HG03066 (cell line): ENCODE results near the gene BOK.
"Not testable (repeated sequence)": the region's sequence is repeated elsewhere in the genome, so short reads cannot be mapped to it uniquely, and the experiment has no call there.

Experiments used
- ATAC-seq: cut with Tn5 transposase; IDR thresholded peaks from one replicate; pipeline ENCODE4 v1.9.1; 2021; ENCODE audit warnings: low read depth; ENCODE audit not compliant: unreplicated experiment

BOK gene

DNA sequence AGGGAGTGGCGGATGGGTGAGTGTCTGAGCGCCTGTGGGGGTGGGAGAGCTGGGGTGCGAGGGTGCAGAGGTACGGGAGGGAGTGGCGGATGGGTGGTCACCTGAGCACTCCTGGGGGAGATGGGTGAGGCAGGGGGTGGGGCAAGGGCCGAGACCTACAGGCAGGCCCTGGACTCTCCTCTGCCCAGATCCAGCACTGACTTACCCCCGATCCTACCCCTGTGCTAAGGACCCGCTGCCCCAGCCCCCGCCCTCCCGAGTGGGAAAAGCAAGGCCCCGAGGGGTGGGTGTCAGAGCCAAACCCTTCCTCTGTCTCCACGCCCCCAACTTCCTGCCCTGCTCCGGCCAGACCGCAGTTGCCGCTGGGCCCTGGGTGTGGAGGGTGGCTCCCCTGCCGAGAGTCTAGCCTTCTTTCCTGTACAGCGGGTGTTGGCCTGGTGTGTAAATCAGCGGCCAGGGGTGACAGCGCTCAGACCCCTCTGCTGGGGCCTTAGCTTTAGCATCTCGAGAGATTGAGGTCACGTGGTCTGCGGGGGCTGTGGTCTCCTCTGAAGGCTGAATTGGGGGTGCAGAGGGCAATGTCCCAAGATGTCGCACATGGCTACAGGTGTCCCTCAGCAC, 12.5 kb downstream of the BOK start:
- ATAC-seq, result no peak

DNA sequence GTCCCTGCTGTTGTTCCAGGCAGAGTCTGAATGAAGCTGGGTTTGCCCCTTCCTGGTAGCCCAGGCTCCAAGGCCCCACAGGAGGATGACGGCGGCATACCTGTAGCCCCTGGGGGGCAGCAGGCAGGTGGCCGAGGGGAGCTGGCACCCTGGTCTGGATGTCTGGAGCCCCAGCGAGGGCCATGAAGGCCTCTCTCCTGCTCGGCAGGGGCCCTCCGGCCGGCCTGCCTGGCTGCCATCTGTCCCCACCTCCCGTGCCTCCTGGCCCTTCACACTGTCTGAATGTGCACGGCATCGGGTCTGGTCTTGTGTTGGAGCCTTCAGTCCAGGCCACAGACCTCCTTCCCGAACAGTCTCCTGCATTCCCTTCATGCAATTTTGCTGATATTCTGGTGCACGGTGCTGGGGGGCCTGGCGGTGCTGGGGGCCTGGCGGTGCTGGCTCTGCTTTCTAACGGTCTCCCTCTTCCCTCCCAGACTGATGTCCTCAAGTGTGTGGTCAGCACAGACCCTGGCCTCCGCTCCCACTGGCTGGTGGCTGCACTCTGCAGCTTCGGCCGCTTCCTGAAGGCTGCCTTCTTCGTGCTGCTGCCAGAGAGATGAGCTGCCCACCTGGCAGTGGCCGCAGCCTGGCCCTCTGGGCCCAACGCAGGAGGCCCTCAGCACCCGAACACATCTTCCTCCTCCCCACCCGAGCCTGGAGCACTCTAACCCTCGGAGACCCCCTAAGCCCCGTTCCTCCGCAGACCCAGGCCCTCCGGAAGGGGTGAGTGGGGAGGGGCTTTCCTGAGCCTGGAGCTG, 13.5 kb downstream of the BOK start:
- ATAC-seq, result no peak

DNA sequence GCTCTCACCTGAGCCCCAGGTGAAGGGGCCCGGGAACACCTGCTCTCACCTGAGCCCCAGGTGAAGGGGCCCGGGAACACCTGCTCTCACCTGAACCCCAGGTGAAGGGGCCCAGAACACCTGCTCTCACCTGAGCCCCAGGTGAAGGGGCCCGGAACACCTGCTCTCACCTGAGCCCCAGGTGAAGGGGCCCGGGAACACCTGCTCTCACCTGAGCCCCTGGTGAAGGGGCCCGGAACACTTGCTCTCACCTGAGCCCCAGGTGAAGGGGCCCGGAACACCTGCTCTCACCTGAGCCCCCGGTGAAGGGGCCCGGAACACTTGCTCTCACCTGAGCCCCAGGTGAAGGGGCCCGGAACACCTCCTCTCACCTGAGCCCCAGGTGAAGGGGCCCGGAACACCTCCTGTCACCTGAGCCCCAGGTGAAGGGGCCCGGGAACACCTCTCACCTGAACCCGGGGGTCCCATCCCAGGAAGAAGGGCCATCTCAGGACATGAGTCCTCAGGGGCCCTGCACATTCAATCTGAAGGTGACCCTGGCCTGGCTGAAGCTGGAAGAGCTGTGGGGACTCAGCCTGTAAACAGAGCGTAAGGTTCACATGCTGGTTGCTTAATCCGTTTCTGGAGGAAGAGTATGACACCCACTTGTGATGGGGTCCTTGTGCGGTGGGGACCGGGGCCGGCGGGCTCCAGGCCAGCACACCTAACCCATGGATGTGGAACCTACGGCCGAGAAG, 14.5 kb downstream of the BOK start:
- not testable (repeated sequence) for ATAC-seq

DNA sequence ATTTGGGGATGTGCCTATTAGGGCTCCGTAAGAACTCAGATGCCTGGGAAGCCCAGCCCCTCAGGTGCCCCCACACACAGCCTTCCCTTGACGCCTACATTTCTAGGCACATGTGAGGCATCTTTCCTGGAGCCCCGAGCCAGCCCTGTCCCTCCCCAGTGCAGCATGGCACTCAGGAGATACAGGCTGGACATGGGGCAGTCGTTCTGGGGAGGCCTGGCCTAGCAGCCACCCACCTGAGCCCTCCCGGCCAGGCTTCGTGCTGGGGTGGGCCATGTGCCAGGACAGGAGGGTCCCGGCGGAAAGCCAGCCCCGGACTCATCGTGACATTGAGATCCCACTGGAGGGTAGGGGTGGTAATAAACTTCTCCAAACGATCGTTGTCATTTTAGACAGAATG, 15.2 kb downstream of the BOK start:
- no peak for ATAC-seq

DNA sequence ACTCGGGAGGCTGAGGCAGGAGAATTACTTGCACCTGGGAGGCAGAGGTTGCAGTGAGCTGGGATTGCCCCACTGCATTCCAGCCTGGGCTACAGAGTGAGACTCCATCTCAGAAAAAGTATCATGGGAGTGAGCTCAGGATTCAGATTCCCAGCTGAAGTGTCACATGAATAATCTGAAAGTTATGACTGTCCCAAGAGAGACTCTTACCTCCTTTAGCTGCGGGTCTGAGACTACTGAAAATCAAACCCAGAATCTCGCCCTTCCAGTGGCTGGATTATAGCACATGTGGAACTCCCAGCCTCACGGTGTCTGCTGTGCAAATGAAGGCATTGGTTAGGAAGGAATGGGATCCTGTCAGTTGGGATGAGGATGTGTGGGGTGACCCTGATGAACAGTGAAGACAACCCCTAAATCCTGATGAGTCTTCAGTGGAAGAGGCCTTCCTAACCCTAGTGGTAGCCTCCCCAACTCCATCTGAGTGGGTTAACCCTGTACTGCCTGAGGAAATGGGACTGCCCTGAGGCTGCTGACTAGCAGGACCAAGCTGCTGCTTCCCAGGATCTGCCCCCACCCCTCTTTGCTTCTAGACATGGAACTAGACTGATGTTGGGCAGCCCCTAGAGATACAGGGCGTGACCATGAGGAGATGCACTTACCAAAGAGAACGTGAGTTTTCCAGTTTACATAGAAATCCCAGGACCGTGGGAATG, 16.5 kb downstream of the BOK start:
- ATAC-seq, result no peak

DNA sequence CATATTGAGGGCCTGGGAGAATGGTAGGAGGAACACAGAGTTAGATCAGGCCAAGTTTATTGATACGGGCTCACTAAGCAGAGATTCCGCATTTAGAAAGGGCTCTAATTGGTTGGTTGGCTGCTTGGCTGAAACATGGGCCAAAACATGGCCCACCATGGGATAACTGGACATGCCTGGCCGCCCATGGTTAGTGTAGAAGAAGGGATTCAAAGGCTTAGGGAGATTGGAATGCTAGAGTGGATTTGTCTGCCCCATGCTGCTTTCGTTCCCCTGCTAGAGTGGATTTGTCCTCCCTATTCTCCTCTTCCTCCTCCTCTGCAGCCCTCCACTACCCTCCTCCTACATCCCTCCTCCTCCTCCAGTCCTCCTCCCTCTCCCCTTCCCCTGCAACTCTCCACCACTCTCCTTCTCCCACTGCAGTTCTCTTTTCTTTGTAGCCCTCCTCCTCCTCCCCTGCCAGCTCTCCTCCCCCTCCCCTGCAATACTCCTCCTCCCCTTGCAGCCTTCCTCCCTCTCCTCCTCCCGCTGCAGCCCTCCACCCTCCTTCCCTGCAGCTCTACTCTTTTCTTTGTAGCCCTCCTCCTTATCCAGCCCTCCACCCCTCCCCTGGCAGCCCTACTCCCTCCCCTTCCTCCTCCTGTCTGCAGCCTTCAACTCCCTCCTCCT, 17.2 kb downstream of the BOK start:
- no peak for ATAC-seq

DNA sequence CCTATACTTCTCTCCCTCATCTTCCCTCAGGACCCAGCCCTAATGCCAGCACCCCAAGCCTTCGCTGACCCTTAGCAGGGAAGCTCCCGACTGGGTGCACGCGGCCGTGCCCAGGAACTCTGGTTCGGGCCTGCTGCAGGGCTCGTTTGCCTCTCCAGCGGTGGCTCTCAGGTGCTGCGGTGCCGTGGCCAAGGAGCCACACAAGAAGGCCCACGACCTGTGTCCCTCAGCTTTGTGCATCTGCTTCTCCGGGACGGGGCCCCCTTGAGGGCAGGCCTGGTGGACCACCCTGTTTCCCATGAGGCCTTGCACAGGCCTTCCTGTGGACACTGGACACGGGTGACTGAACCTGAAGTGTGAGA, 17.7 kb downstream of the BOK start:
- no peak for ATAC-seq

DNA sequence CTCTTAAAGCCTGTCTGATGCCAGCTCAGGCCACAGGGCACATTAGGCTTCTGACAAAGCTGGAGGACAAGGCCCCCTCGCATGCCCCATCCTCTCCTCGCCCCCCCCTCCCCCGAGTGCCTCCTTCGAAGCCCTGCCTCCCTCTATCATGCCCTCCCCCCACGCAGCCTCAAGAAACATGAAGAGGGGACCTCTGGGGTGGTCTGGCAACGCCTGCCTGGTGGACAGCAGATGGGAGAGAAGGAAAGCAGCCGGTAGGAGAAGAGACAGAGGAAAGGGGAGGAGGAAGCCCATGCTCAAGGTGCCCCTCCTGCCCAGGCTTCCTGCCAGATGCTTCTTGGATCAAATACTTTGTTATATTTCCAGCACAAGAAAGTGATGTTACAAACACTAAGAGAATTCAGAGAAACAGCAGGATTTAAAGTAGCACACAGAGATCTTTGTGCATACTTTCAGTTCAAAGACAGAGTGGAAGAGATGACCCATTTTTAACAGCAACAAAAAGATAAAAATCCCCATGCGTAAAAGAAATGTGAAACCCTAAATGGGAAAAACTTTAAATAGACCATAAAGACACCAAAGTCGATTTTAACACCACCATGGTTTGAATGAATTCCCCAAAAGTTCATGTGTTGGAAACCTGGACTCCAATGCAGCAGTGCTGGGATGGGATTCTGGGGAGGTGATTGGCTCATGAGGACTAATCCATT, 19.0 kb downstream of the BOK start:
- ATAC-seq, result no peak

- ATAC-seq, result no peak
Observed at GRCh38 chr2:241579281-241579680, 20.7 kb downstream of the BOK start.

DNA sequence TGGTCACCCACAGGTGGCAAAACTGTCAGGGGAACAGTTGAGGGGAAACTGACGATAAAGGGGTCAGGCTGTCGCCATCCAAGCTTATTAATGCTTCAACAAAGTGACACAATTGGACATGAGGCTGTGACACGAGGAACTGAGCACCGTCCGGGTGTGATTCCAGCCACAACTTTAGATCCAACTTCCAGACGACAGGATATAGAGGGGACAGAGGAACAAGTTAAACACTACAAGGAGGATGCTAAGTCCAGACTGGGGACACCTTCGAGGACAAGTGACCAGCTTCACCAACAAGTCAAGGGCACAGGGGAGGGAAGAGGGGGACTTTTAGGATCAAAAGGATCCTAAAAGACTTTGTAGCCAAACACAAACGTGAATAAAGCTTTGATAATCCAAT, 23.8 kb downstream of the BOK start:
- no peak for ATAC-seq

- ATAC-seq, result no peak
Observed at GRCh38 chr2:241582806-241583205, 24.3 kb downstream of the BOK start.

DNA sequence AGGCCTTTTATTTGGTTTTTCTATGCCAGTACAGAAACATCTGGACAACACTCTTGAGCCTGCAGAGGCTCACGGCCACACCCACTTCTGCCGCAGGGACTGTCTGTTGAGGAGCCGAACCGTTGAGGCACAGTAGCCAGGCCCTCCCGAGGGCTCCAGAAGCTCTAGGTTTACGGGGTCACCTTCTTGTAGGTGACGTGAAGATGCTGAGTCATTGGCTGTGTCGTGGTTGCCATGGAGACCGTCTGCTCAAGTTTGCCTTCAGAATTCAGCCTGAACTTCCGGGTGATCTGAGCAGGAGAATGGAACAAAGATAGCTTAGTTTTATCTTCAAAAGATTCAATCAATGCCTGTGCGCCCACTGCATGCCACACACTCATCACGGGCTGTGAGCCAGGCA, 25.9 kb downstream of the BOK start:
- no peak for ATAC-seq

GRCh38 chr2:241586564-241587264, 28.2 kb downstream of the BOK start:
- no peak for ATAC-seq

DNA sequence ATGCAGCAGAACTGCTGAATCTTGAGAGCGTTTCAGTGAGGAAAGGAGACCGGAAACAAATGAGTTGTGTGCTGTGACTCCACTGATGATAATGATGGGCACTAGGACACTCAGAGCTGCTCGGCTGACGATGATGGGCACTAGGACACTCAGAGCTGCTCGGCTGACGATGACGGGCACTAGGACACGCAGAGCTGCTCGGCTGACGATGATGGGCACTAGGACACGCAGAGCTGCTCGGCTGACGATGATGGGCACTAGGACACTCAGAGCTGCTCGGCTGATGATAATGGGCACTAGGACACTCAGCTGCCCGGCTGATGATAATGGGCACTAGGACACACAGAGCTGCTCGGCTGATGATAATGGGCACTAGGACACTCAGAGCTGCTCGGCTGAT, 31.3 kb downstream of the BOK start:
- ATAC-seq, result not testable (repeated sequence)

GRCh38 chr2:241590496-241591455, 32.2 kb downstream of the BOK start:
- ATAC-seq, result not testable (repeated sequence)

DNA sequence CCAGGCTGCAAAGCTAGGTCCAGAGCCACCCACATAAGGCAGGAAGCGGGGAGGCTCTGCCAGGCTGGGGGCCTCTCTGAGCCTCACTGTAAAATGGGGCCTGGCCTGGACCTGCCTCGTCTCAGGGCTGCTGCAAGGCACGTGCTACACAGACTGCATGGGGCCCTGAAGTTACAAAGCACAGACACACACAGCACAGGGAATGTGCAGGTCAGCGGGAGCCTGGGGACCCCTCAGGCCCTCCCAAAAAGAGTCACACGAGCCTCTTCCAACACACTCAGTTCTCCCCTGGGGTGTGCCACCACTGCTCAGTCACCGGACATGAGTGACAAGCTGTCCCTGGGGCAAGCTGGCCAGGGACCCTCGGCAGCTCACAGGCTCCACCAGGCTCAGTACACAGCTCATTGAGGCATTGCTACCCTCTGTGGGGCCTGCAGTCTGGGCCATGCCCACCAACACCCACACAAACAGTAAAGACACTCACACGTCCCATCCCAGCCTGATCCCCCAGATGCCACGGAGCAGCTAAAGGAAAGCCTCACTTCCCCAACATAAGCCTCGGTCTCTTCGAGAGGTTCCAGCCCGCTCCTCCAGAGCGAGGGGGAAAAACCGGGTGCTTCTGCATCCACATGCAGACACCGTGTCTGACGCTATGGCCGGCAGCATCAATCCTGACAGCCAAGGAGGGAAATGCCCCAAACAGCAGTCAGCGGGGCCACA, 33.7 kb downstream of the BOK start:
- ATAC-seq, result no peak

- no peak for ATAC-seq
Observed at GRCh38 chr2:241593271-241593670, 34.7 kb downstream of the BOK start.
